NCI-H82 treated with DMSO at 0.1 percent for 48 hours (cell line): ENCODE data around the gene BTN1A1.
"Not testable (repeated sequence)": the region's sequence is repeated elsewhere in the genome, so short reads cannot be mapped to it uniquely, and the experiment has no call there.

Experiments
- DNase-seq: peaks from one replicate; lab custom pipeline; 2025; ENCODE audit not compliant: unreplicated experiment; lab: John Stamatoyannopoulos, UW

Gene BTN1A1

GRCh38 chr6:26536571-26537159 lies 36.6 kb downstream of the BTN1A1 start:
- DNase-seq, result peak; percentile 71

GRCh38 chr6:26537160-26537845 lies 37.2 kb downstream of the BTN1A1 start:
- DNase-seq, result peak; percentile 88

- DNase-seq, result peak; percentile 93
Observed at GRCh38 chr6:26537846-26538571, 37.9 kb downstream of the BTN1A1 start, which contains the start of gene HMGN4. Gene HMGN4 (plus strand): TSS chr6:26538366. CDS start chr6:26545207, 6,841 bp downstream.

GRCh38 chr6:26538572-26538902 lies 38.4 kb downstream of the BTN1A1 start:
- DNase-seq, result peak; percentile 76

- peak; percentile 81 for DNase-seq
Observed at GRCh38 chr6:26539071-26539615, 39.0 kb downstream of the BTN1A1 start.

- DNase-seq, result no peak
Observed at GRCh38 chr6:26541579-26541978, 41.5 kb downstream of the BTN1A1 start.

- no peak for DNase-seq
Observed at GRCh38 chr6:26543953-26544352, 43.9 kb downstream of the BTN1A1 start.

- no peak for DNase-seq
Observed at GRCh38 chr6:26544473-26544872, 44.4 kb downstream of the BTN1A1 start.

- no peak for DNase-seq
Observed at GRCh38 chr6:26545627-26546026, 45.5 kb downstream of the BTN1A1 start.

- DNase-seq, result not testable (repeated sequence)
Observed at GRCh38 chr6:26547363-26547762, 47.3 kb downstream of the BTN1A1 start.

GRCh38 chr6:26550250-26550993 lies 50.3 kb downstream of the BTN1A1 start:
- DNase-seq, result peak; percentile 63

GRCh38 chr6:26552205-26552604 lies 52.1 kb downstream of the BTN1A1 start:
- DNase-seq, result no peak

- DNase-seq, result peak; percentile 54
Observed at GRCh38 chr6:26552640-26553188, 52.6 kb downstream of the BTN1A1 start.

- DNase-seq, result peak; percentile 84
Observed at GRCh38 chr6:26553264-26553634, 53.1 kb downstream of the BTN1A1 start.

GRCh38 chr6:26553635-26554446 lies 53.7 kb downstream of the BTN1A1 start:
- peak; percentile 87 for DNase-seq

GRCh38 chr6:26554447-26554696 lies 54.3 kb downstream of the BTN1A1 start:
- DNase-seq, result peak; percentile 70

- DNase-seq, result peak; percentile 56
Observed at GRCh38 chr6:26554697-26555504, 54.8 kb downstream of the BTN1A1 start.

GRCh38 chr6:26555505-26556262 lies 55.6 kb downstream of the BTN1A1 start:
- peak; percentile 34 for DNase-seq
